Brain microvascular endothelial cell (primary cell): ENCODE results near the gene POU6F2.

Experiments used
- DNase-seq: peaks from one replicate; pipeline ENCODE4 v3.0.0-alpha.2; 2020
- H3K27ac ChIP-seq: fragments of 250-450 bp; sonication (Bioruptor Pico); 2 replicates; pipeline ENCODE4 v1.5.1; 2020; ENCODE audit warnings: mild to moderate bottlenecking, moderate library complexity
- H3K27me3 ChIP-seq: fragments of 250-450 bp; sonication (Bioruptor Pico); replicated peaks from 2 replicates; pipeline ENCODE4 v1.5.1; 2020; ENCODE audit warnings: mild to moderate bottlenecking
- H3K36me3 ChIP-seq: fragments of 250-450 bp; sonication (Bioruptor Pico); replicated peaks from 2 replicates; pipeline ENCODE4 v1.5.1; 2020; ENCODE audit warnings: mild to moderate bottlenecking
- H3K4me3 ChIP-seq: 2 replicates; pipeline ENCODE4 v1.5.1; 2011; ENCODE audit warnings: low read depth, mild to moderate bottlenecking, control low read depth, low read length, moderate library complexity
- CTCF ChIP-seq: IDR thresholded peaks from 2 replicates; pipeline ENCODE4 v1.5.1; 2011; ENCODE audit warnings: low read depth, mild to moderate bottlenecking, moderate library complexity, low read length, control low read depth, inconsistent platforms; ENCODE audit errors: missing control alignments
- in situ Hi-C: cut with HindIII; loops from 2 replicates; pipeline ENCODE4 v1.10.0; 2017; ENCODE audit warnings: low sequenced_read_pairs, low pct_ligation_motif_present

POU6F2 gene

GRCh38 chr7:38950309-38950708 lies 27.4 kb upstream of the POU6F2 start:
- in situ Hi-C loops, result no loop called here
- no peak for DNase-seq
- Histone ChIP-seq H3K27ac (no peak overlapping the region), H3K4me3 (no peak overlapping the region), H3K27me3 (no peaks in the 10 kb centered on the region), H3K36me3 (no peaks in the 10 kb centered on the region)
- no peak for TF ChIP-seq CTCF

GRCh38 chr7:38951213-38951612 lies 26.5 kb upstream of the POU6F2 start:
- H3K4me3 ChIP-seq, result no peak overlapping the region
- TF ChIP-seq CTCF, result no peak
- no peak for DNase-seq

GRCh38 chr7:38953227-38953626 lies 24.5 kb upstream of the POU6F2 start:
- DNase-seq, result no peak
- no peak for TF ChIP-seq CTCF
- Histone ChIP-seq H3K27ac (no peak overlapping the region), H3K27me3 (no peaks in the 10 kb centered on the region), H3K4me3 (no peak overlapping the region), H3K36me3 (no peaks in the 10 kb centered on the region)
- in situ Hi-C loops, result no loop called here

More at GRCh38 chr7:38951213-38951612, 26.5 kb upstream of the POU6F2 start:
- H3K27ac ChIP-seq, result no peak overlapping the region
- no peaks in the 10 kb centered on the region for H3K27me3 ChIP-seq
- in situ Hi-C loops, result no loop called here
- no peaks in the 10 kb centered on the region for H3K36me3 ChIP-seq

GRCh38 chr7:38953971-38954370 lies 23.7 kb upstream of the POU6F2 start:
- H3K27ac ChIP-seq, result no peak overlapping the region
- DNase-seq, result no peak
- in situ Hi-C loops, result no loop called here

GRCh38 chr7:38955892-38956291 lies 21.8 kb upstream of the POU6F2 start:
- Histone ChIP-seq H3K27me3 (no peaks in the 10 kb centered on the region), H3K27ac (no peak overlapping the region), H3K4me3 (no peak overlapping the region), H3K36me3 (no peaks in the 10 kb centered on the region)
- no peak for TF ChIP-seq CTCF
- no peak for DNase-seq
- in situ Hi-C loops, result no loop called here

More at GRCh38 chr7:38953971-38954370, 23.7 kb upstream of the POU6F2 start:
- TF ChIP-seq CTCF, result no peak
- H3K36me3 ChIP-seq, result no peaks in the 10 kb centered on the region
- H3K27me3 ChIP-seq, result no peaks in the 10 kb centered on the region
- no peak overlapping the region for H3K4me3 ChIP-seq

GRCh38 chr7:38962028-38962427 lies 15.7 kb upstream of the POU6F2 start:
- Histone ChIP-seq H3K4me3 (no peak overlapping the region), H3K27ac (no peak overlapping the region), H3K36me3 (no peaks in the 10 kb centered on the region), H3K27me3 (no peaks in the 10 kb centered on the region)
- in situ Hi-C loops, result no loop called here
- no peak for TF ChIP-seq CTCF
- no peak for DNase-seq
